Measurements from ENCODE around the gene ACD.
A peak's percentile ranks its signal among the peaks of the same experiment; 100 is the strongest.

The ACD gene

DNA sequence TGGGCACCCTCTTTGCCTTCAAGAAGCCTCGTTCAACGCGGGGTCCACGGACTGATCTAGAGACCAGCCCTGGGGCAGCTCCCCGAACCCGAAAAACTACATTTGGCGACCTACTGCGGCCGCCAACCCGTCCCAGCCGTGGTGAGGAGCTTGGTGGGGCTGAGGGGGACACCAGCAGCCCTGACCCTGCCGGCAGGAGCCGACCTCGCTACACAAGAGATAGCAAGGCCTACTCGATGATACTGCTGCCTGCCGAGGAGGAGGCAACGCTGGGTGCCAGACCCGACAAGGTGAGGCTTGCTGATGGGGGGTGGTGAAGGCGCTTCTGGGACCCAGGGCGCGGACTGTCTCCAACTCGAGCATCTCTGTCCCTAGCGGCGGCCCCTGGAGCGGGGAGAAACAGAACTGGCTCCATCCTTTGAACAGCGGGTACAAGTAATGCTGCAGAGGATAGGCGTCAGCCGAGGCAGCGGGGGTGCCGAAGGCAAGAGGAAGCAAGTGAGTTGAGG, 5.6 kb downstream of the ACD start:
- no peak for TF ChIP-seq ZFX (IDR thresholded peaks at IDR 0.05)
- no peak overlapping the region for H3K27ac ChIP-seq

DNA sequence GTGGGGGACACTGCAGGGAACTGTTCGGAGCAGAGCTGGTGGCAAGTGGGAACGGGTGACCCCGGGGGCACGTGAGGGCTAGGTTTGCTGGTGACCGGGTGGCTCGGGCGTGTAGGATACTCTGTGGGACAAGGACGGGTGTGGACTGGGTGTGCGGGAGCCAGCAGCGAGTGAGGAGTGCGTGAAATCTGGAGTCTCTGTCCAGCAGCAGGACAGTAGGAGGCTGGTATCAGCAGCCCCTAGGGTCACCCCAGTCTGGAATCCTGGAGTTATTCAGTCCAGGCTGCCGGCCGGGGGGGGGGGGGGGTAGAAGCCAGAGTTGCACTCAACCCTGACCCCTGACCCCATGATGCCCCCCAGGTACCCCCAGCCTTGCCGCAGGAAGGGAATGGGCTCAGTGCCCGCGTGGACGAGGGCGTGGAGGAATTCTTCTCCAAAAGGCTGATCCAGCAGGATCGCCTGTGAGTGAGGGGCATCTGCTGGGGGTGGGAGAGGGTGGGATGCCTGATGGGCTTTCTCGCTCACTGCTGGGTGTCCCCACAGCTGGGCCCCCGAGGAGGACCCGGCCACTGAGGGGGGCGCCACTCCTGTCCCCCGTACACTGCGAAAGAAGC, 6.2 kb downstream of the ACD start:
- TF ChIP-seq, protein P1, sequence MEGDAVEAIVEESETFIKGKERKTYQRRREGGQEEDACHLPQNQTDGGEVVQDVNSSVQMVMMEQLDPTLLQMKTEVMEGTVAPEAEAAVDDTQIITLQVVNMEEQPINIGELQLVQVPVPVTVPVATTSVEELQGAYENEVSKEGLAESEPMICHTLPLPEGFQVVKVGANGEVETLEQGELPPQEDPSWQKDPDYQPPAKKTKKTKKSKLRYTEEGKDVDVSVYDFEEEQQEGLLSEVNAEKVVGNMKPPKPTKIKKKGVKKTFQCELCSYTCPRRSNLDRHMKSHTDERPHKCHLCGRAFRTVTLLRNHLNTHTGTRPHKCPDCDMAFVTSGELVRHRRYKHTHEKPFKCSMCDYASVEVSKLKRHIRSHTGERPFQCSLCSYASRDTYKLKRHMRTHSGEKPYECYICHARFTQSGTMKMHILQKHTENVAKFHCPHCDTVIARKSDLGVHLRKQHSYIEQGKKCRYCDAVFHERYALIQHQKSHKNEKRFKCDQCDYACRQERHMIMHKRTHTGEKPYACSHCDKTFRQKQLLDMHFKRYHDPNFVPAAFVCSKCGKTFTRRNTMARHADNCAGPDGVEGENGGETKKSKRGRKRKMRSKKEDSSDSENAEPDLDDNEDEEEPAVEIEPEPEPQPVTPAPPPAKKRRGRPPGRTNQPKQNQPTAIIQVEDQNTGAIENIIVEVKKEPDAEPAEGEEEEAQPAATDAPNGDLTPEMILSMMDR (conservative IDR thresholded peaks at IDR 0.05), result no peak
- no peak for TF ChIP-seq ZFX (IDR thresholded peaks at IDR 0.05)
- H3K27ac ChIP-seq, result peak overlapping the region; percentile 31; the same call in 1 of the 2 replicates

DNA sequence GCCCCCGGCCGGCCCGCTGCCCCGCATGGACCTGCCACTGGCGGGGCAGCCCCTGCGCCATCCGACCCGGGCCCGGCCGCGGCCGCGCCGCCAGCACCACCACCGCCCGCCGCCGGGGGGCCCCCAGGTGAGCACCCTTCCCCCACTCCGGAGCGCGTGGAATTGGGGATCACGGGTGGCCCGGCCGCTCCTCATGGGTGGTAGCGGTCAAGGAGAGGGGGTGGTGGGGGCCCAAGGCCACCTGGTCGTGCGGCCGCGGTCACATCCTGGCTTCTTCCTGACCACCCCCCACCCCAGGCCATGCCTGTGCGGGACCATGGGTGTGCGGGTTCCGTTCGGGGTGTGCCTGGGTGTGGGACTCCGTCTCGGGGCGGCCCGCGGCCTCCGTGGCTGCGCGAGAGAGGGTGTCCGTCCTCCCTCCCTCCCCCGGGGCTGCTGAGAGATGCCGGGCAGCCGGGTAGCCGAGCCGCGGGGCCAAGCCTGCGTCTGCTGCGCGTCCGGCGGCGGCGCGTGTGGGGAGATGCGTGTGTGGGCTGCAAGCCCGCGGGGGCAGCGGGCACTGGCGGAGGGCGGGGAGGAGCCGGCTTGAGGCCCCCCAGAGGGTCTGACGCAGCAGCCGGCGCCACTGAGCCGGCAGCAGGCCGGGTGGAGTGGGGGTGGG, 6.8 kb downstream of the ACD start:
- TF ChIP-seq, protein P1 (conservative IDR thresholded peaks at IDR 0.05), result peak; percentile 57
- no peak for TF ChIP-seq ZFX (IDR thresholded peaks at IDR 0.05)
- H3K27ac ChIP-seq, result peak overlapping the region; percentile 31; the same call in 1 of the 2 replicates

DNA sequence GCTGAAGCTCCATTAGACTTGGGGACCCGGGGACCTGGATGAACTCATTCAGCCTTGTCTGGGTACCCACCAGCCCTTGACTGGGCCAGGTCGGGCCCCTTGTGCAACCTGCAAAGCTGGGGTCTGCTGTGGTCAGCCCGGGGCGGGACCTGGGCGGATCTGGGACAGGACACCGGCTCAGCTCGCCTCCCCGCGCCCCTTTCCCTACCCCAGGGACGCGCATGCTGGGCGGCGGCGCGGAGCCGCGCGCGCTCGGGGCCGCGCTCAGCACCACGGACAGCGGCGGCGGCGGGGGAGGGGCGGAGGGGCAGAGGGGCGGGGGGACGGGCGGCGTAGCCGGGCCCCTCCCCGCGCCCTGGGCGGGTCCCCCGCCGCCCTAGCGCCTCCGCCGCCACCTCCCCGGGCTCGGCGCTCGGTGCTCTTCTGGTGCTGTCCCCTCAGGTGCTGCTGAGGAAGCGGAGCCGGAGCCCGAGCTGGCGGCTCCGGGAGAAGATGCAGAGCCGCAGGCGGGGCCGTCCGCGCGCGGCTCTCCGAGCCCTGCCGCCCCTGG, 7.4 kb downstream of the ACD start:
- TF ChIP-seq, protein P1 (conservative IDR thresholded peaks at IDR 0.05), result no peak
- no peak for TF ChIP-seq ZFX (IDR thresholded peaks at IDR 0.05)
- H3K27ac ChIP-seq, result peak overlapping the region; percentile 31; the same call in 1 of the 2 replicates

DNA sequence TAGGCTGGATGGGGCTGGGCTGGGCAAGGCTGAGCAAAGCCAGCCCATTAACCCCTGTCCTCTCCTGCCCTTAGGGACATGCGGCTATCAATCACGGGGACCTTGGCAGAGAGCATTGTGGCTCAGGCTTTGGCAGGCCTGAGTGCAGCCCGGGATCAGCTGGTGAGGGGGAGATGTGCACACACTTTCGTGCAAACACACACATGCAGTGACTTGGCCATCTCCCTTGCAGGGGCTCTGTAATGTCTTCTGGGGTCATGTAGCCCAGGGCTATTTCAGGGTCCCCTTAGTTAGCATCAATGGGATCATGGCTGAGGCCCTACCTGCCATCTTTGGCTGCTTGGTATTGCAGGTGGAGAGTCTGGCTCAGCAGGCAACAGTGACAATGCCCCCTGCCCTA, 8.2 kb downstream of the ACD start:
- no peak for TF ChIP-seq ZFX (IDR thresholded peaks at IDR 0.05)
- TF ChIP-seq, protein P1 (conservative IDR thresholded peaks at IDR 0.05), result no peak
- H3K27ac ChIP-seq, result no peak overlapping the region

DNA sequence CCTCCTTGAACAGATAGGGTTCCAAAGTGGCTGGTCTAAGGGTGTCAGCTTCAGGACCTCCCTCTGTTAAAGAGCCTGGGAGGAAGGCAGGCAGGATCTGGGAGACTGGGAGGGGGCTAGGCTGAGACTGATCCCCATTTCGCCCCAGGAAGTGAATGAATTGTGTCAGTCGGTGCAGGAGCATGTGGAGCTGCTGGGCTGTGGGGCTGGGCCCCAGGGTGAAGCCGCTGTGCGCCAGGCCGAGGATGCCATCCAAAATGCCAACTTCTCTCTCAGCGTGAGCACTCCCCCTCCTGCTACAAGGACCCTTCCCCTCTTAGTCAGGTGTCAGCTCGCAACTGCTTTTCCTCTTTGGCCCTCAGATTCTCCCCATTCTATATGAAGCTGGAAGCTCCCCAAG, 9.0 kb downstream of the ACD start:
- TF ChIP-seq, protein P1 (conservative IDR thresholded peaks at IDR 0.05), result no peak
- no peak for TF ChIP-seq ZFX (IDR thresholded peaks at IDR 0.05)
- H3K27ac ChIP-seq, result no peak overlapping the region

DNA sequence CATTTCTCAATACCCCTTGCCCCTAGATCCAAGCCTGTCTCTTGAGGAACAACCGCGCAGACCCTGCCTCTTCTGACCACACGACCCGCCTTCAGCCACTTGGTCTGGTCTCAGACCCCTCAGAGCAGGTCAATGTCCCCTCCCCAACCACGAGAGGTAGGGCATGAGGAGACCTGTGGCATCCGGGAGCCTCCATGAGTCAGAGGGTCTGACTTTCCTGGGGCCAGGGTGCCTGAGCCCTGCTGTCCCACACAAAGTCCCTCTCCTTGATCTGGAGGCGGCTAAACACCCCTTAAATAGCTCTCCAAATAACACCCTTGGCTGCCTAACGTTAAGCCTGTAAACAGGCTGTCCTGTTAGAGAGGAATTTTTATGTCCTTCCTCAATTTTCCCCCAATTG, 10.0 kb downstream of the ACD start:
- no peak overlapping the region for H3K27ac ChIP-seq
- TF ChIP-seq, protein P1 (conservative IDR thresholded peaks at IDR 0.05), result no peak
- TF ChIP-seq ZFX (IDR thresholded peaks at IDR 0.05), result no peak

All from C4-2B (cell line).